Measurements from ENCODE around the gene MBOAT1.

- no peak for TF ChIP-seq POLR2A (IDR thresholded peaks at IDR 0.05)
- TF ChIP-seq, protein P1, sequence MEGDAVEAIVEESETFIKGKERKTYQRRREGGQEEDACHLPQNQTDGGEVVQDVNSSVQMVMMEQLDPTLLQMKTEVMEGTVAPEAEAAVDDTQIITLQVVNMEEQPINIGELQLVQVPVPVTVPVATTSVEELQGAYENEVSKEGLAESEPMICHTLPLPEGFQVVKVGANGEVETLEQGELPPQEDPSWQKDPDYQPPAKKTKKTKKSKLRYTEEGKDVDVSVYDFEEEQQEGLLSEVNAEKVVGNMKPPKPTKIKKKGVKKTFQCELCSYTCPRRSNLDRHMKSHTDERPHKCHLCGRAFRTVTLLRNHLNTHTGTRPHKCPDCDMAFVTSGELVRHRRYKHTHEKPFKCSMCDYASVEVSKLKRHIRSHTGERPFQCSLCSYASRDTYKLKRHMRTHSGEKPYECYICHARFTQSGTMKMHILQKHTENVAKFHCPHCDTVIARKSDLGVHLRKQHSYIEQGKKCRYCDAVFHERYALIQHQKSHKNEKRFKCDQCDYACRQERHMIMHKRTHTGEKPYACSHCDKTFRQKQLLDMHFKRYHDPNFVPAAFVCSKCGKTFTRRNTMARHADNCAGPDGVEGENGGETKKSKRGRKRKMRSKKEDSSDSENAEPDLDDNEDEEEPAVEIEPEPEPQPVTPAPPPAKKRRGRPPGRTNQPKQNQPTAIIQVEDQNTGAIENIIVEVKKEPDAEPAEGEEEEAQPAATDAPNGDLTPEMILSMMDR (IDR thresholded peaks at IDR 0.05), result no peak
Observed at GRCh38 chr6:20261685-20262084, 49.4 kb upstream of the MBOAT1 start.

Measured in suprapubic skin (tissue), 3 donors.